NCI-H128 (cell line): ENCODE results near the gene LRCH1.
"Not testable (repeated sequence)": the region's sequence is repeated elsewhere in the genome, so short reads cannot be mapped to it uniquely, and the experiment has no call there.

Experiments used
- DNase-seq: peaks from one replicate; lab custom pipeline; 2025; ENCODE audit not compliant: unreplicated experiment; lab: John Stamatoyannopoulos, UW

LRCH1 gene

DNA sequence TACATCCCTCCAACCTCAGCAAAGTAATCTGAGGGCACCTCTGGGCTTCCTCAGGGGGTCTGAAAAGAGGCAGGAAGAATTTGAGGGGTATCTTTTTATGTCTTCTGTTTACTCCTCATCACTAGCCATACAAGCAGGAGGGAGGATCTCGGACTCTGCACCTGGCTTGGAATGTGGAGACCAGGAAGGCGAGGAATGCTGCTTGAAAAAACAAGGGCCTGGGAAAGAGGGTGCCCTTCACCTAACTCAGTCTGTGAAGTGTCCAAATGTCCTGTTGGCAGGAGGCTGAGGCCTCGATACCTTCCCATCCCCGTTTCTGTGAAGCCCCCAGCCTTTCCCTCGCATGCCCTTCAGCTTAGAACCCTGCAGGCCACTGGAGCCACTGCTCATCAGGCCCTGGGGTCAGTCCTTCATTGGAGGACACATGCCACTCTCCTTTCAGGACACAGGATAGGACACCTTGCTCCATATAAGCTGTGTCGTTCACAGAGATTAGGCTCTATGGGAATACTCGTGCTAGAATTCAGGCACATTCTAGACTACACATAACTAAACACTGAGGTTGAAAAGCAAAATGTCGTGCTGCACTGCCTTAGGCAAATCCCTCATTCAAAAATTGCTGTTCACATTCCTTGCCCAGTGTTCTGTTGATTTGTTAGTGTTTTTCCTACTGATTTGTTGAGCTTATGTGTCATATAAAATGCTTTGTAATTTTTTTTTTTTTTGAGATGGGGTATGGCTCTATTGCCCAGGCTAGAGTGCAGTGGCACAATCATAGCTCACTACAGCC, 194.3 kb downstream of the LRCH1 start:
- no peak for DNase-seq

GRCh38 chr13:46748300-46748699, 195.3 kb downstream of the LRCH1 start:
- no peak for DNase-seq

DNA sequence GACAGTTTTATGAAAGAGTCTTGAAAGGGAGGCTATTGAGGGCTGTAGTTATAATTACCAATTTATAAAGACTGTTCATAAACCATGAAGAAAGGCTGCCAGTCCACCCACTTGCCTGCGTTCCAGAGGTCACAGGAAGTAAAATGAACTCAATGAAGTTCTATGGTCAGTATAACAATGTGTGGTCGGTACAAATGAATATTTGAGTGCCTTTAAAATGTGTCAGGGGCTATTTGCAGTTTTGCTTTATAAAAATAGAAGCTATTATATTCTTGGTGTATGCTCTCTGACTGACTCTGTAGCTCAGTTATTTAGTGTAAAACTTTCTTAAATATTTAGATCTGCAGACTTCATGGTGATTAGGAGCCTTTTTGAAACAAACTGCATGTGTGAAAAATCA, 197.0 kb downstream of the LRCH1 start:
- no peak for DNase-seq

GRCh38 chr13:46751811-46752635, 199.1 kb downstream of the LRCH1 start:
- DNase-seq, result no peak

DNA sequence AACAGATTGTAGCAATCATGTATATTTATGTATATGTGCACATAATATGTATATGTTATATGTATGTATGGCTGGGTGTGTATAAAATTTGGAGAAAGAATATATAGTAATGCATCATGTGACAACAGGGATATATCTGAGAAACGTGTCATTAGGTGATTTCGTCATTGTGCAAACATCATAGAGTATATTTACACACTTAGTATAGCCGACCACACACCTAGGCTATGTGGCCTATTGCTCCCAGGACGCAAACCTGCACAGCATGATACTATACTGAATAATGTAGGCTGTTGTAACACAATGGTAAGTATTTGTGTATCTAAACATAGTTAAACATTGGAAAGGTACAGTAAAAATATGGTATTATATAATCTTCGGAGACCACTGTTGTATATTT, 200.2 kb downstream of the LRCH1 start:
- no peak for DNase-seq

DNA sequence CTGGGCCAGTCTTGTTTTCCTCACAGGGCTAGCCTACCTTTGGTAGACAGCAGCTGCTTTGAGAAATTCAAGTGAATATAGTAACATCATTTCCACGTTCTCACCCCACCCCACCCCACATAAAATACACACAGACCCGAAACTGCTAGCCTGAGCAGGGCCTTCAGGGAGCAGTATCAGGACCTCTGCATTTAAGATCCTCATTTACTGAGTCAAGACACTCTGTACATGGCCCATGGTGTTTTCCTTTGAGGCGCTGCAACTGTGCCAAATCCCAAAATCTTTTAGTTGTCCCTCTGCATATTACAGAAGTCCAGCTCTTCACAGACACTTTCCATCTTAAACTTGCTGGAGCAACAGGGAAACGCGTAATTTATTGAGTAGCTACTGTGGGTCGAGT, 200.9 kb downstream of the LRCH1 start:
- DNase-seq, result no peak

DNA sequence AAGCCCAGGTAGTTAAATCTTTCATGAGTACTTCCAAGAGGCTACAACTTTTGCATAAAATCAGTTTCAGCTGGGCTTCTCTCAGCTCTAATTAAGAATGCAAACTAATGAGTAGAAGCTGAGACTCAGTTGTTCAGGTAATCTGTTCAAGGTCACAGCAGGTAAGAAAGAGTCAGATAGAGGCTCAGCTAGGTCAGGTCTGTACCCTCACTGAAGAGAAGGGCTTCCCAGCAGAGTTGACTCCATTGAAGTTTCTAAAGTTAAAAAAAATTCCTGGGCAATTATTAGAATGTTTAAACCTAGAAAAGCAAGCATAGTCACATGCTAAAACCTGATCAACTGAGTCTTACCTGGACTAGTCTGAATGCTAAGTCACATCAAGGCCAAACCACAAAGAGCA, 201.8 kb downstream of the LRCH1 start:
- DNase-seq, result no peak

DNA sequence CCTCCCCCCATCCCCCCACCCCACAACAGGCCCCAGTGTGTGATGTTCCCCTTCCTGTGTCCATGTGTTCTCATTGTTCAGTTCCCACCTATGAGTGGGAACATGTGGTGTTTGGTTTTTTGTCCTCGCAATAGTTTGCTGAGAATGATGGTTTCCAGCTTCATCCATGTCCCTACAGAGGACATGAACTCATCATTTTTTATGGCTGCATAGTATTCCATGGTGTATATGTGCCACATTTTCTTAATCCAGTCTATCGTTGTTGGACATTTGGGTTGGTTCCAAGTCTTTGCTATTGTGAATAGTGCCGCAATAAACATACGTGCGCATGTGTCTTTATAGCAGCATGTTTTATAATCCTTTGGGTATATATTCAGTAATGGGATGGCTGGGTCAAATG, 202.5 kb downstream of the LRCH1 start:
- not testable (repeated sequence) for DNase-seq

DNA sequence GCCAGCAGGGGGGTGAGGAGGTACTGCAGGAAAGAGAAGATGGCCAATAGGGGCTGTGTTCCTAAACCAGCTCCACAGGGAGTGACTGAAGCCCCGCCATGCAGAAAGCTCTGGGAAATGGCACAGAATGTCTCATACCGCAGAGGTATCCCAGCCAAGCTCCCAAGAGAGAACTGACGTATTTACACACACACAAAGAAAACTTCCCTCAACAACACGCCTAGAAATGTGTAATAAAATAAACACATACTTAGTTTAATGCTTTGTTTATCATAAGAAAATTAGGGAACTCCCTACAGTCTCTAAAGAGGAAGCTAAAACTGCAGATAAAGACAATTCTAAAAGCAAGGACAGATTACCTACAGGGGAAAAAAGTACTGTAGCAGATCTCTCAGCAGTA, 204.0 kb downstream of the LRCH1 start:
- no peak for DNase-seq

- DNase-seq, result no peak
Observed at GRCh38 chr13:46757640-46758039, 204.7 kb downstream of the LRCH1 start.

DNA sequence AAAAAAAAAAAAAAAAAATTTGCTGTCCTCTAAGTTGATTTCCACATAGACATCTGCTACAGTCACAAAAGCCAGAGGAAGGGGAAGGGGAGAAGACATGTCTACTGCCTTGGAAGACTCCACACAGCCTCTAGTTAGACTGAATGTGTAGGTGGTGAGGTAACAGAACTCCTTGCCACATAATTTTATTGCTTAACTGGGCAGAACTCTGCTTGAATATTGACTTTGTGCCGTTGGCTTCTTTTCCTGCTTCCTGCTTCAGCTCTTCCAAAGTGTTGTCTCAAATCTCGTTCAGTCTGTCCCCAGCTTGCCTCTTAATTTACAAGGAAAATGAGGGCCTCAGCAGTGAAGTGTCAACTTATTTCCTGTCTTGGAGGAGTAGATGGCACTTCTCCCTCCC, 206.9 kb downstream of the LRCH1 start:
- DNase-seq, result no peak

- DNase-seq, result no peak
Observed at GRCh38 chr13:46761174-46761573, 208.2 kb downstream of the LRCH1 start.

DNA sequence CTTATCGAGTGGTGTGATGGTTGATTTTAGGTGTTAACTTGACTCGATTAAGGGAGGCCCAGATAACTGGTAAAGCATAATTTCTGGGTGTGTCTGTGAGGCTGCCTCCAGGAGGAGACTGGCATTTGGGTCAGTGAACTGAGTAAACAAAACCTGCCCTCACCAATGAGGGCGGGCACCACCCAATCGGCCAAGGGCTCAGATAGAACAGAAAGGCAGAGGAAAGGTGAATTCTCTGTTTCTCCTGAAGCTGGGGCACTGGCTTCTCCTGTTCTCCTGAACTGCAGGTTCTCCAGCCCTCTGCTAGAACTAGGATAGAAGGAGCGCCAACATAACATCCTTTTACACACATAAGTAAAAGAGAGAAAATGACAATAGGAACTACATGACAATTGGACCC, 208.9 kb downstream of the LRCH1 start:
- no peak for DNase-seq

DNA sequence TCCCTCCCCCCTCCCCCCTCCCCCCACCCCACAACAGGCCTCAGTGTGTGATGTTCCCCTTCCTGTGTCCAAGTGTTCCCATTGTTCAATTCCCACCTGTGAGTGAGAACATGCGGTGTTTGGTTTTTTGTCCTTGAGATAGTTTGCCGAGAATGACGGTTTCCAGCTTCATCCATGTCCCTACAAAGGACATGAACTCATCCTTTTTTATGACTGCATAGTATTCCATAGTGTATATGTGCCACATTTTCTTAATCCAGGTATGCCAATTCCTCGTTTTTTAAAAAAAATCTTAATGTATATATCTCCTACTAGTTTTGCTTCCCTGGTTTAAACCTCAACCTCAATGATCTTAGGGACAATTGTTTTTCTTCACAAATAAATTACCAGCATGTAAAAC, 217.0 kb downstream of the LRCH1 start:
- DNase-seq, result not testable (repeated sequence)

GRCh38 chr13:46771693-46772092, 218.7 kb downstream of the LRCH1 start:
- no peak for DNase-seq

GRCh38 chr13:46773541-46773940, 220.6 kb downstream of the LRCH1 start:
- DNase-seq, result no peak

- no peak for DNase-seq
Observed at GRCh38 chr13:46775385-46776107, 222.6 kb downstream of the LRCH1 start.

GRCh38 chr13:46778095-46778494, 225.1 kb downstream of the LRCH1 start:
- no peak for DNase-seq

- DNase-seq, result no peak
Observed at GRCh38 chr13:46778890-46779289, 225.9 kb downstream of the LRCH1 start.

DNA sequence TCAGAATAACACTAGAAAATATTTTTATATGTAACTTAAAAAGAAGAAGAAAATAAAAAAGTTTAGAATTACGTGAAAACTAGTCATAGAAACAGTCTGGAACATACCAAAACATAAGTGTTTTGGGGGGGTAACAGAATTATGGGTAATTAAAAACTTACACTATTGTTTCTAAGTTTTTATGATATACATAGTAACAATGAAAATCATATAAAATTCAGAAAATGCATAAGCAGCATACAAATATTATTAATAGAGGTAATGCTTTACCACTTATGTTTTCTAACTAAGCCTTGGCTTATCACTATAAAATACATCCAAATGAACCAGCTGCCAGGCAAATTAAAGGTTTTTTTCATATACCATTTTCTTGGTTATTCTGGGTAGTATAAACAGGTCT, 229.1 kb downstream of the LRCH1 start:
- DNase-seq, result no peak

GRCh38 chr13:46782691-46783090, 229.7 kb downstream of the LRCH1 start:
- DNase-seq, result no peak

- DNase-seq, result no peak
Observed at GRCh38 chr13:46783504-46783903, 230.5 kb downstream of the LRCH1 start.
